ENCODE measurements around the gene PPFIA1.

The PPFIA1 gene

DNA sequence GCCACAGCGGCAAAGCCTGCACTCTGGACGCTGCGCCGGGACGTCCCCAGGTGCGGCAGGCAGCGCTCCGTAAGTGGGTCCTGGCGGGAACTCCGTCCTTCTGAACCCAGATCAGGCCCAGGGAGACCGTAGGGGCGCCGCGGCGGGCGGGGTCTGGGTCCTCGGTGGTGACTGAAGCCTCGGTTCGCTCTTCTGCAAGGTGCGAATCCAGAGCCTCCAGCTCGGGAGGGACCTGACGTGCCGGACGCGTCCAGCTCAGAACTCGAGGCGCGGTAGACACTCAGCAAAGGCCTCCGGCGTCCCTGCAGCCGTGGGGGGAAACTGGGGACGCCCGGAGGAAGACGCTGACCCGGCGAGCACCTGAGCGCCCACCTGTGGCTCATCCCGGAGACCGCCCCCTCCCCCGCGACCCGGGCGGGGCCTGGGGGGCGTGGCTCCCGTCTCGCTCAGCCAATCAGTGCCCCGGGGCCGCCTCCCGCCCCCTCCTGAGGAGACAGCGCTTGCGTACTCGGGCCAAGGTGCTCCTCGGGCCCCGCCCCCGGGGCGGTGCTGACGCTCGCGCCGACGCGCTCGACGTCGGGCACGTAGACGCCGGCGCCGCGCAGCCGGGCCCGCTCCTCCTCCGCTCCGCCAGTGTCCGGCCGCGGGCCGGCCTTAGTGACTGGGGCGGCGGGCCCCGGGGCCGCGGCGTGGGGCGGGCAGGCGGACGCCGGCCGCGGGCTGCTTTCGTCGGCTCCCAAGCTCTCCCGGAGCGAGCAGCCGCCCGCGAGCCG, at the start of gene PPFIA1:
Gene PPFIA1, plus strand, starts transcription at position 587 of the 773 bp plus-strand sequence. CDS start 1,483 bp downstream, outside the sequence.
- peak; percentile 92 for DNase-seq (ENCODE audit: low spot score)

DNA sequence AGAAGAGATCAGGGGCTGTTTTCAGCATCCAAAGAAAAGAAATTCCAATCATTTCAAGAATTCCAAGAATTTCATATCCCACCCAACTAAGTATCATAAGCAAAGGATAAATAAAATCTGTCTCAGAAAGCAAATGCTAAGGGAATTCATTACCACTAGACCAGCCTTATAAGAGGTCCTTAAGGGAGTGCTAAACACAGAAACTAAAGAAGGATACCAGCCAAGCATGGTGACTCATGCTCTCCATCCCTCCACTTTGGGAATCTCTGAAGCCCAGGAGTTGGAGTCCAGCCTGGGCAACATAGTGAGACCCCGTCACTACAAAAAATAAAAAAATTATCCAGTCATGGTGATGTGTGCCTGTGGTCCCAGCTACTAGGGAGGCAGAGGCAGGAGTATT, 49.6 kb upstream of the PPFIA1 start:
- DNase-seq (ENCODE audit: low spot score): no peak

DNA sequence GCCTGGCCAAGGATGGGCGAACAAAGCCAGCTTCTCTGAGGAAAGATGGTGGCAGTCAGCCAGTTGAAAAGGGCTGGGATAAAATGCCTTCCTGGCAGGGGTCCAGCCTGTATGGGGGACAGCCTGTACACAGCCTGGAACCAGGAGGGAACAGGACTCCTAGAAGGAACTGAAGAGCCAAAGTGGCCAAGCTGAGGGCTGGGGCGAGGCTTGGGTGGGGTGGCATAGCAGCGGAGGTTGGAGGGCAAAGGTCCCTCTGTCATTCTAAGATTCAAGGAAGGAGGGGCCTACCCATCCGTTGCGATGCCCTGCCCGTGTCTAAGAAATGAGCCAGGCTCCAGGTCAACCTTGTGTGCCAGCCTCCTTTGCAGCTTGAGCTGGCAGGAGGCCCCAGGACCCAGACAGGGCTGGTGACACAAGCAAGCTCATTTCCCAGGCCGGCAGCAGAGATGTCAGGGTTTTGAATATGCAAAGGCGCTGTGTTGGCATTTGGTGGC, 44.8 kb upstream of the PPFIA1 start:
- DNase-seq (ENCODE audit: low spot score): no peak

DNA sequence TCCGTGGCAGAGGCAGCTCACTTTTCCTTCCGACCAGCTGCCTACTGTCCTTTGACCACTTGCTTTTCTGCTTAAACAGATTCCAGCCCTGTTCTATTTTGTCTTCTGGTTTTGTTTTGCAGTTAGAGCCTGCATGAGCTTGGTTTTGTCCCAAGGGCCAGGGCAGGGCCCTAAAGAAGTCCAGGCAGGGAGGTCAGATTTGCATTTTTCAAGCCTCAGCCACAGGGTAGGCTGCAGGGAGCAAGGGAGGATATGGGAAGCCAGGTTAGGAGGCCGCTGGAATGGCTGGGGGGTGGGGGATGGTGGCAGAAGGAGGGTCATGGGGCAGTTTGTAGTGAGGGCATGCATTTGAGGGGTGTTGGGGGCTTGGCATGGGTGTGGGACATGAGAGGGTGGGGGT, 44.3 kb upstream of the PPFIA1 start:
- DNase-seq (ENCODE audit: low spot score): no peak

DNA sequence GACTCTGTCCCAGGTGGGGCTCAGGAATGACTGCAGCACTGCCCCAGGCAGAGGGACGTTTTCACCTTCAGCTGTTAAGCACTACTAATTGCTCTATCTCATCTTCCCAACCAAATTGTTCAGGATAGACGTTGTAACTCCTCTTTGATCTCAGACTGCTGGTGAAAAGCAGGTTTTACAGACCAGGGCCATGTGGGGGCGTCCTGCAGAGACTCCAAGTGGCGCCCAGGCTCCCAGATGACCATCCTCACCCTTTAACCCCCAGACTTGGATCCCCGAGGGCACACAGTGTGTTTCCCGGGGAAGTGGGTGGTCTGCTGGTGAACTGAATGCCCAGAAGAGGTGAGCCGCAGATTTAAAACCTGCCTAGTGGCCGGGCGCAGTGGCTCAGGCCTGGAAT, 43.5 kb upstream of the PPFIA1 start:
- DNase-seq (ENCODE audit: low spot score): no peak

DNA sequence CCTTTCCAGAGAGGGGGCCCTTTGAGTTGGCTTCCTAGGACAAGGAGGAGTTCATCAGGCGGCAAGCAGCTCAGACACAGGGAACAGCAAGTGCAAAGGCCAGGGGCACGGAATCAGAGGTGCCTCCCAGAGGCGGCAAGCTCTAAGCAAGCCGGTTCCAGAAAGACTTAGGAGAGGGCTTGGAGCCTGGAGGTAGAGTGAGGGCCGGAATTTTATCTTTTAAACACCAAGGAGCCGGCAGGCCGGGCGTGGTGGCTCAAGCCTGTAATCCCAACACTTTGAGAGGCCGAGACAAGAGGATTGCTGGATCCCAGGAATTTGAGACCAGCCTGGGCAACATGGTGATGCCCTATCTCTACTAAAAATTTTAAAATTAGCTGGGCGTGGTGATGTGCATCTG, 40.8 kb upstream of the PPFIA1 start:
- no peak for DNase-seq (ENCODE audit: low spot score)

DNA sequence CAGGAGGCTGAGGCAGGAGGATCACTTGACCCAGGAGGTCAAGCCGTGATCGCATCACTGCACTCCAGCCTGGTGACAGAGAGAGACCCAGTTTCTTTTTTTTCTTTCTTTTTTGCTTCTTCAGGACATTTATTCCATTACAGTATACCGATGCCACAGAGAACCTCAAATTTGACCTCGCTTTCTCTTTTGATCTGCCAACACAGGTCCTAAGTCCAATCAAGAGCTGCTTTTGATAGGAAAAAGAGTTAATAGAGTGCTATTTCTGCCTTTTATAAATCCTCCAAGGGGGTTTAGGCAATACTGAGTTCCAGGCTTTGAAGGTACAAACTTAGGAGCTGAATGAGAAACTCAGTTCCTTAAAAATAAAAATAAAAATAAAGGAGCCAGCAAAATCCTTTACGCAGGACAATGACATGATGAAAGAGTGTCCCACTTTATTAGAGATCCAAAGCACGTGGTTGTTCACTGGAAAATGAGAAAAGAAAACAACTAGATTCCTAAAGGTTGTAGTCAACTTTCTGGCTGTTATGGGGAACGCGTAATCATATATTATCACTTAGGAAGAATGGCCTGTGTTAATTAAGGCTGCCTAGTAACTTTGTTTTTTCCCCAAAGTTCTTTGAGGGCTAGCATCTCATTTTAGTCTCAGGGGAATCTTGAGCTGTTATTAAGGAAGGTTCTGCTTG, 40.2 kb upstream of the PPFIA1 start:
- no peak for DNase-seq (ENCODE audit: low spot score)

DNA sequence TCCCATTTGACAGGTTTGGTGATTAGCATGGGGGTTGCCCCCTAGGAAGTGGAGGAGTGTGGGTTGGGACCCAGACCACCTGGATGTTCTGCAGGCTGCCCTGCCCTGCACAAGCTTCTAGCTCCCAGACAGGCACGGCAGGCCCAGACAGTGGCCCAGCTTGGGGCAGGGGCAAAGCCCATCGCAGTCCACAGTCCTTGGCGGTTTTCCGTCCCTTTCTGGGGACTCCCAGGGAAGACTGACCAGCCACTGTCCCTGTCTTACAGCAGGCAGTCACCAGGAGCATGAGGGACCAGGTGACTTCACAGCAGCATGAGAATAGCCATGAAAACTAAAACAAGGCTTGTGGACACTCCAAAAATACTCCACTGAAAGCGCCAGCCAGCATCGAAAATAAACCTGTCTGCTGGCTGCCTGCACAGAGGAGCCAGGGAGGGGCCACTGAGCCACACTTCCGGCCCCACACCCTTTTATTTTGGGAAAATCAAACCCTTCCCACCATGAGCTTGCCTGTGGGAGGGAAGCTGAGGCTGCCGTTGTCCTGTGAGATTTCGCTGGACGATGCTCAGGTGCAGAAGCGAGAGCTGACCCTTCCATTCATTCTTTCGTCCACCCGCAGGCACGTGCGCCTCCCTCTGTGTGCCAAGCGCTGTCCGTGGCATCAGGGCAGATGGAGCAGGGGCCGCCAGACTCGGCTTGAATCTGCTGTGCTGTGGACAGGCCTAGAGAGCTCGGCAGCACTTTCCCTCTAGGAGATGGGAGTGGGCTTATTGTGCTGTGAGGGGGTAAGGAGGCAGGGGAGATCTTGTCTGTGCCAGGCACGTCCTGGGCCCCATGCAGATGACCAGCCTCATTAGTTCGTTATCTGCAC, 39.4 kb upstream of the PPFIA1 start:
- no peak for DNase-seq (ENCODE audit: low spot score)

DNA sequence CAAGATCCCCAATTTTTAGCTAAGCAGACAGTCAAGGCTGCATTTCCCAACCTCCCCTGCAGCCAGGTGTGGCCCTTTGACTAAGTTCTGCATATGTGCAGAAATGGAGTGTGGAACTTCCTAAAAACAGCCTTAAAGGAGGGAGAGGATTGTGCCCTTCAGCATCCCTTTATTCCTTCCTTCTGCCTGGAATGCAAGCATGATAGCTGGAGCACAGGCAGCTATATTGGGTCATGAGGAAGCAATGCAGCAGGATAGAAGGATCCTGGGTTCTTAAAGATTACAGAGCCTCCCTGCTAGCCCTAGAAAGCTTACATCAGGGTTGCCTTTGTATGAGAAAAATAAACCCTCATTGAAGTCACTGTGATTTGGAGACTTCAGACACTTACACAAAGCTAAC, 37.5 kb upstream of the PPFIA1 start:
- no peak for DNase-seq (ENCODE audit: low spot score)

DNA sequence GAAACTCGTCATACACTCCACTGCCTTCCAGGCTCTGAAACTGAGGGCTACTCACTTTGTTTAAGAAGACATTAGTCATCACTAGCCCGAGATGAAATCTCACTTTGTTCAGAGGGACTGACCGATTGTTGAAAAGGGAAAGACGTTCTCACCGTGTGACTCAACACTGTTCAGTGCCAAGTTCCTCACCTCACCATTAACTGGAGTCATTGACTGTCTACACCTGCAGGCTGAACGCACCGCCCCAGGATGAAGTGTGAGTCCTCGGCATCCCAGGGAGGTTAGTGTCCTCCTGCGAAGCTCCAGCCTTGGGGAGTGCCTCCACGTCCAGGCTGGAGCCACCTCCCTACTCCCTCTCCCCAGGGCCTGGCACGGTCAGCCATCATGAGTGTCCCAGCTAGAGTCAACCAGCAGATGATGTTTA, 37.0 kb upstream of the PPFIA1 start:
- peak; percentile 80 for DNase-seq (ENCODE audit: low spot score)

DNA sequence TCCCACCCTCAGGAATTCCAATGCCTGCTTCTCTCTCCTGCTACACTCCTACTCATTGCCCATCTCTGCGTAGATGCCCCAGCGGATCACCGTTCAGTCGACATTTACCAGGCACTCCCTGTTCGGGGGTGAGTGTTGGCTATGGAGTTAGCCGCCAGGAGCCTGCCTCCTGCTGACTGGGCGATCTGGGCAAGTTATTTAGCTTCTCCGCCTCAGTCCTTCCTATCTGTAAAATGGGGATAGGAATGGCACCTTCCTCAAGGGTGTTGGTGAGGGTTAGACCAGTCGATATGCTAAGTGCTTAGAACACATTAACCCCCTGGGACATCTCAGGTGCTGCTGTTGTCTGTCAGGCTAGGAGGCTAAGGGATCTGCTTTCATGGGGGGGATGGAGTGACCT, 36.5 kb upstream of the PPFIA1 start:
- no peak for DNase-seq (ENCODE audit: low spot score)

DNA sequence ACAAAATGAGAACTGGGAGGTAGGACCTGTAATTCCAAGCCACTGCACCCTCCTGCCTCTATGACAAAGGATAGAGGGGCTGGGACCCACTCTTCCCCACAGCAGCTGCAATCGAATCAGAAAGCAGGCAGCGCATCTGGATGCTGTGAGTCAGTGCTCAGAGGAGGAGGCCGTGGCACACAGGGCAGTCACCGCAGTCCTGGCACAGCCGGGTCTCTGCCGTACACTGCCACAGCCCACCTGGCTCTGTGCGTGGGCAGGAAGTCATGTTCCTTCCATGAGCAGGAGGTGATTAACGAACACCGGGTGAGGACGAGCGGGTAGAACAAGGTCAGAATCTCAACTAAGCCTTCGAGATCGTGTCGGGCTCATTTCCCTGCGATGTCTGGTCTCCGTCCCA, 30.2 kb upstream of the PPFIA1 start:
- DNase-seq (ENCODE audit: low spot score): no peak

DNA sequence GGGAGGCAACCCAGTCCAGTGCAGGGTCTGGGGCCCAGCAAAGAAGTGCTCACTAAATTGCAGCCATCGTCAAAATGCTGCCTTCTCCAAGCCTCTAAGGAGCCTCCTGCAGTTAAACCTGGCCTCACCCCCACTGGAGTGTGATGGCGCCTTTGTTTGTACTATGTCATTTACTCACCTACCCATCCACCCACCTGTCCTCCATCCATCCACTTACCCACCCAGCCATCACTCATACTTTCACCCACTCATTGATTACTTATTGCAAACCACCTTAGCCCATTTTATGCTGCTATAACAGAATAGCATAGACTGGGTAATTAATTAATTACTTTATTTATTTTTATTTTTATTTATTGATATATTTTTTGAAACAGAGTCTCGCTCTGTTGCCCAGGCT, 28.8 kb upstream of the PPFIA1 start:
- DNase-seq (ENCODE audit: low spot score): no peak

DNA sequence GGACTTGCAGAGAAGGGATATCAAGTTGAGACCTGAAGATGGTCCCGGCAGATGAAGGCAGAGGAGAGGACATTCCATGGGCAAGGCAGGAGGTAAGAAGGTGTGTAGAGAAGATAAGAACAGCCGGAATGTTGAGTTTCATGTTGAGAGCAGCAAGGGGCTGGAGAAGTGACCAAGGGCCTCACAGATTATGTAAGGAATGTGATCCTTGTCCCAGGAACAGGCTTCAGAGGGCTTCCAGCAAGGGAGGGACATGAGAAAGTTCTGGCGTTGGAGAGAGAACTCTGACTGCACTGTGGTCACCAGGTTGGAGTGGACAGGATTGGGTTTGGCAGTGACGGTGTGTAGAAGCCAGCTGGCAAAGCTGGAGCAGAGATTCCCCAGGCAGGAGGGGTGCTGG, 27.6 kb upstream of the PPFIA1 start:
- DNase-seq (ENCODE audit: low spot score): no peak

DNA sequence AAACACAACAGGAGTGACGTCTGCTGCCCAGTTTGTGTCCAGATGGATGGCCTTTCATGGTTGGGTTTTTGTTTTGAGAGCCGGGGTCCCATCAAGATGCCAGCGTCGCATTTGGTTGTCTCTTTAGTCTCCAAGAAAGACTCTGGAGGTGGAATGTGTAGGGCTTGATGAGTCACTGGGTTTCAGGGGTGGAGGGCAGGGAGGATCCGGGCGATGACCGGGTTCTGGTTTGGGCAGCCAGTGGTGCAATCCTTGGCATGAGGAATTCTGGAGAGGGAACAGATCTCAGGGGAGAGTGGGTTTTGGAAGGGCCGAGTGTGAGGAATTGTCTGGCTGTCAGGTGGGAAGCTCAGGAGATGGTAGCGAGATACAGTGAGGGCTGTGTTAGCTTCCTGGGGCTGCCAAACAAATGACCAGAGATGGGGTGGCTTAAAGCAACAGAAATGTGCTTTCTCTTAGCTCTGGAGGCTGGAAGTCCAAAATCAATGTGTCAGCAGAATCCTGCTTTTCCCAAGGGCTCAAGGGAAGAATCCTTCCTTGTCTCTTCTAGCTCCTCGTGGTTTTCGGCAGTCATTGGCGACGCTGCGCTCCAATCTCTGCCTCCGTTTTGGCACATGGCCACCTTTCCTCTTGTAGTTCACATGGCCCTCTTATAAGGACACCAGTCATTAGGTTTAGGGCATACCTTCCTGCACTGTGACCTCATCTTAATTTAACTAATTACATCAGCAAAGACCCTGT, 26.4 kb upstream of the PPFIA1 start:
- no peak for DNase-seq (ENCODE audit: low spot score)

DNA sequence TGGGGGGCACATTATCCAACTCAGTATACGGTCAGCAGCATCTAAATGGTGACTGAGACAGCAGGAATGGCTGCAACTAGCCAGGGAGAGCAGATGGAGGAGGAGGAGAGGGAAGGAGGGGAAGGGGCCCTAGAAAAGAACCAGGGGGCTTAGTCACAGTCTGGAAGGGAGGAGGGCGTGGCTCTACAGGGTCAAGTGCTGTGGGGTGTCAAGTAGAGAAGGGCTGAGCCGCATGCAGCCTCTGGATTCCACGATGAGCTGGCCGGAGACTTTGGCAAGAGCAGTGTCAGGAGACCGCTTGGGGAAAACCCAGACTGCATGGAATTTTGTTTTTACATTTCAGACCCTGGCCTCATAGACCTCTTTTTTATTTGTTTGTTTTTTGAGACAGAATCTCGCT, 25.8 kb upstream of the PPFIA1 start:
- no peak for DNase-seq (ENCODE audit: low spot score)

DNA sequence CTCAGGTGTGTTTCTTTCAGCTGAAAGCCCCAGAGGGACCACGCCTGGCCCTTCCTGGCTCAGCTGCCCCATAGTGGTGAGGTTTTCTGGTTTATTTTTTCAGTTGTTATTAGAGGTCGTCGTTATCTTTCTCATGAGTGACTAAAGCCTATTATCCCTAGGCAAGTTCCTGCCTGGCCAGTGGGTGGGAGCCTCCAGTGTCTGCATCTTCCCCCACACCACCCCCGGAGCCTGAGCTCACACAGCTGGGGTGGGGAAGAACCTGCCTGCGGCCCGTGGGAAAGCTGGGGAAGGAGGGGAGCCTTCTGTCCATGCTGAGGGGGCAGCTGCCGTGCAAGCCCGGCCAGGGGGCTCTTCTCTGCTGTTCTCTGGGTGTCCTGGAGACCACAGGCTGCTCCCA, 24.3 kb upstream of the PPFIA1 start:
- no peak for DNase-seq (ENCODE audit: low spot score)

DNA sequence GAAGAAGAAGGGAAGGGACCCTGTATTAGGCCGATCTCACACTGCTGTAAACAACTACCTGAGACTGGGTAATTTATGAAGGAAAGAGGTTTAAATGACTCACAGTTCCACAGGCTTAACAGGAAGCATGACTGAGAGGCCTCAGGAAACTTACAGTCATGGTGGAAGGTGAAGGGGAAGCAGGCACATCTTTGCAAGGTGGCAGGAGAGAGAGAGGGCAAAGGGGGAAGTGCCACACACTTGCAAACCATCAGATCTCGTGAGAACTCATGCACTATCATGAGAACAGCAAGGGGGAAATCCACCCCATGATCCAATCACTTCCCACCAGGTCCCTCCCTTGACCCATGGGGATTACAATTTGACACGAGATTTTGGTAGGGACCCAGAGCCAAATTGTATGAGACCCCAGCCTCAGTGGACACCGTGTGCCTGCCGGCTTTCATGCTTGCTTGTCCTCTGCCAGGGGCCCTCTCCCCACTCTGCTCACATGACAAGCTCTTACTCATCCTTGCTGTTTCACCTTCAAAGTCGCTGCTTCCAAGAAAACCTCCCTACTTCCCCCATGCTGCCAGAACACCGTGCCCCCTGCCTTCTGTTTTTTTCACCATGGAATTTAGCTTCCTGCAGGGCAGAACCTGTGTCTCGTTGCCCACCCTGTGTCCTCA, 23.3 kb upstream of the PPFIA1 start:
- DNase-seq (ENCODE audit: low spot score): no peak

DNA sequence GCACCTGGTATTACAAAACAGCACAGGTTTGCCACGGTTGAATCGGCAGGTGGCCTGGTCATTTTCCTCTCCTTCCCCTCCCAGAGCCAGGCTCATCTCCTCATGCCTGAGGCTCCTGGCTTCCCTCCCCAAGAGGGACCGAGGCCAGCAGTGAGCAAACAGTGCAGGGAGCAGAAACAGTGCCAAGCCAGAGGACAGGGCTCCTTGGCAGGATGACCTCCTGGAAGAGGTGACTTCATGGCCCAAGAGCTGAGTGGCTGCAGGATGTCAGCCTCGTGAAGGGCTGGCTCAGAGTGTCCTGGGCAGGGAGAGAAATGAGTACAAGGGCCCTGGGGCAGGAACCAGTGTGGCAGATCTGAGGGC, 22.8 kb upstream of the PPFIA1 start:
- no peak for DNase-seq (ENCODE audit: low spot score)

DNA sequence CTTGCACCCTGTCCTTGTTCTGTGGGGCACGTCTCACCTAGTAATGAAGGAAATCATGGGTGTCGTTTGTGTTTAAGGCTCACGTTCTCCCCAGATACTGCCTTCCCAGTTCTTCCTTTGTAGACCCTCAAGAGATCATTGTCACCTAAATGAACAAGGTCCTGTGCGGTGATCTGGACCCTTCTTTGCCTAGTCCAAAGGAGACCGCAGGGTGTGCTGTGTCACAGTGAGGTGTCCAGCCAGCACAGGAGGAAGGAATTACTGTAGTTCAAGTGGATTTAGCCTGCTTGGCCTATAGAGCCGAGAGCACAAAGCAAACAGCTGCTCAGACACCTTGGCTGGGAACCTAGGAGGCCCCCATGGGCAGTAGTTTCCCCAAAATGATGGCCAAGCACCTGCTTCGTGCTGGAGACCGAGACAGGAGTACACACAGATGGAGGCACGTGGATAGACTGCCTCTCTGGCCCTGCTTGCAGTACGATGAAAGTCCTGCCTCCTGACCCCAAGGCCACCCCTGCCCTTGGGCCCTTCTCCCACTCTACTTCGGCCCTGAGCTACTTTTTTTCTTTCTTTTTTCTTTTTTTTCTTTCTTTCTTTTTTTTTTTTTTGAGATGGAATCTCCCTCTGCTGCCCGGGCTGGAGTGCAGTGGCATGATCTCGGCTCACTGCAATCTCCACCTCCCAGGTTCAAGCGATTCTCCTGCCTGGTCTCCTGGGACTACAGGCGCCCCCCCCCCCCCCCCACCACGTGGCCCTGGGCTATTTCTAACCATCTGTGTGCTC, 19.4 kb upstream of the PPFIA1 start:
- DNase-seq (ENCODE audit: low spot score): no peak
